C4-2B (cell line): ENCODE data around the gene HBP1.
"Not testable (repeated sequence)": the region's sequence is repeated elsewhere in the genome, so short reads cannot be mapped to it uniquely, and the experiment has no call there.

Source experiments
- H3K27ac ChIP-seq: fragments of 450-650 bp; 2 replicates; pipeline ENCODE4 v1.5.1; 2017
- CTCF ChIP-seq: fragments of 450-650 bp; conservative IDR thresholded peaks from 2 replicates; pipeline ENCODE4 v1.5.1; 2017; ENCODE audit warnings: mild to moderate bottlenecking
- ZFX ChIP-seq: fragments of 450-650 bp; IDR thresholded peaks from 2 replicates; pipeline ENCODE4 v1.6.1; 2017

The HBP1 gene

GRCh38 chr7:107148721-107149120 lies 20.1 kb upstream of the HBP1 start:
- TF ChIP-seq ZFX, result no peak
- no peak for TF ChIP-seq CTCF
- no peak overlapping the region for H3K27ac ChIP-seq

GRCh38 chr7:107149863-107150262 lies 18.9 kb upstream of the HBP1 start:
- no peak overlapping the region for H3K27ac ChIP-seq
- TF ChIP-seq ZFX, result no peak

- TF ChIP-seq ZFX (no peak), CTCF (peak; percentile 92)
- no peak overlapping the region for H3K27ac ChIP-seq
Observed at GRCh38 chr7:107150375-107151073, 18.3 kb upstream of the HBP1 start.

- no peak overlapping the region for H3K27ac ChIP-seq
- no peak for TF ChIP-seq CTCF
- TF ChIP-seq ZFX, result no peak
Observed at GRCh38 chr7:107151538-107151937, 17.3 kb upstream of the HBP1 start.

- no peak overlapping the region for H3K27ac ChIP-seq
- TF ChIP-seq CTCF, result no peak
- TF ChIP-seq ZFX, result no peak
Observed at GRCh38 chr7:107152011-107152410, 16.8 kb upstream of the HBP1 start.

- TF ChIP-seq ZFX (no peak), CTCF (no peak)
- H3K27ac ChIP-seq, result no peak overlapping the region
Observed at GRCh38 chr7:107154826-107155225, 14.0 kb upstream of the HBP1 start.

- not testable (repeated sequence) for H3K27ac ChIP-seq
Observed at GRCh38 chr7:107155726-107156125, 13.1 kb upstream of the HBP1 start.

- no peak overlapping the region for H3K27ac ChIP-seq
- no peak for TF ChIP-seq CTCF
- no peak for TF ChIP-seq ZFX
Observed at GRCh38 chr7:107157091-107157490, 11.7 kb upstream of the HBP1 start.
